Measurements from ENCODE around the gene BIRC6.
"Not testable (repeated sequence)": the region's sequence is repeated elsewhere in the genome, so short reads cannot be mapped to it uniquely, and the experiment has no call there.

Gene BIRC6

DNA sequence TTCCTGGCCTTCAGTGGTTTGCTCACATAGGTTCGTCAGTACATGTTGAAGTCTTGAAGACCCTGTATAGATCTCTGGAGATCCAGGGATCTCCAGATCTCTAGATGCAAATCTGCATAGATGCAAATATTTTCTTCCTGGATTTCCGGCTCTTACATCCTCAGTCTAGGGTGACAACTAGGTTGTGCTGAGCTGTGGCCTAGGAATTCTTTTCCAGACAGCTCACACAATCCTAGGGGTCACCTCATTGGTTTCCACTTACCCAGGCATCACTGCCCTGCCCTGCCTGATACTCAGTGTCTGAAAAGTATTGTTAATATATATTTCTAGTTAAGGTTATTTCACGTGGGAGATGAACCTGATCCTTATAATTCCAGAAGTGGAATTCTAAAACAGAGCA is 165.9 kb downstream of the BIRC6 start:
- DNase-seq, result no peak

DNA sequence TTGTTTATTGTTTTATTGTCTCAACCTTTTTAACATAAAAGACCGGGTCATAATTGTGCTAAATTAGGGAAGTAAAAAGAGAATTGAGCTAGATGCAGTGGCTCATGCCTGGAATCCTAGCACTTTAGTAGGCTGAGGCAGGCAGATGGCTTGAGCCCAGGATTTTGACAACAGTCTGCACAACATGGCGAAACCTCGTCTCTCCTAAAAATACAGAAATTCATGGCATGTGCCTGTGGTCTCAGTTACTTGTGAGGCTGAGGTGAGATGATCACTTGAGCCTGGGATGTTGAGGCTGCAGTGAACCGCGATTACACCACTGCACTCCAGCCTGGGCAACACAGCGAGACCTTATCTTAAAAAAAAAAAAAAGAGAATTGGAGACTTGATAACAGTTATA is 166.9 kb downstream of the BIRC6 start:
- DNase-seq, result no peak

GRCh38 chr2:32532341-32532740 is 175.5 kb downstream of the BIRC6 start:
- no peak for DNase-seq

GRCh38 chr2:32532961-32533360 is 176.1 kb downstream of the BIRC6 start:
- DNase-seq, result no peak

GRCh38 chr2:32534831-32535230 is 178.0 kb downstream of the BIRC6 start:
- no peak for DNase-seq

GRCh38 chr2:32538735-32539134 is 181.9 kb downstream of the BIRC6 start:
- no peak for DNase-seq

GRCh38 chr2:32552483-32552882 is 195.7 kb downstream of the BIRC6 start:
- DNase-seq, result not testable (repeated sequence)

GRCh38 chr2:32553829-32554432 is 197.1 kb downstream of the BIRC6 start:
- no peak for DNase-seq

DNA sequence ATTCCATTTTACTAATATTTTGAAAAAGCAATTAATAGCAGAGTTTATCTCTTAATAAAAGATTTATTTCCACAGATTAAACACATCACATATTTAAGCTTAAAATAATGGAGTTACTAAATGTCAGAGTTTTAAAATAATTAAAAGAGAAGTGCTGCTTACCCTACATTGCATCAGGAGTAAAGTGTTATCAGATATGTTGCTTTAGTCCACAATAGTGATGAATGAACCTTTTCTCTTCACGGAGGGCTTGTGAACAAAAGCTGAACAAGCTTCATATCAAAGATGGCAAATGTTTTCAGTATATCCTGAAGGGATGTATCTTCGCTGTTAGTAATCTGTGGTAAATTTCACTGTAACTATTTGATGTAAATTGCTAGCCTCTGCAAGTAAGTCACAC is 201.7 kb downstream of the BIRC6 start:
- no peak for DNase-seq

GRCh38 chr2:32559136-32559535 is 202.3 kb downstream of the BIRC6 start:
- DNase-seq, result no peak

DNA sequence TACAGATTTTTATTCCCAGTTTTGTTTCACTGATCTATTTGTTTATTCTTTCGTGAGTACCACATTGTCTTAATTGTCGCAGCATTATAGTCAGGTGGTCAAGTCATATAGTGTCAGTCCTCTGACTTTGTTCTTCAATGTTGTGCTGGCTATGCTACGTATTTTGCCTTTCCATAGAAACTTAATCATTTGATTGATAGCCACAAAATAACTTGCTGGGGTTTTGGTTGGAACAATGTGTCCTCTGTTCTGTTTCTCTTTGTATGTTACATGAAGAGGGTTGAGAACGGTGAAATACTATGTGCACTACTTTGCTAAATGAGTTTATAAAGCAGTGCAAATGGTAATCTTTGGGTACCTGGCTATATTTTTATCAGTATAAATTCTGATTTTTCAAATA is 206.1 kb downstream of the BIRC6 start:
- no peak for DNase-seq

DNA sequence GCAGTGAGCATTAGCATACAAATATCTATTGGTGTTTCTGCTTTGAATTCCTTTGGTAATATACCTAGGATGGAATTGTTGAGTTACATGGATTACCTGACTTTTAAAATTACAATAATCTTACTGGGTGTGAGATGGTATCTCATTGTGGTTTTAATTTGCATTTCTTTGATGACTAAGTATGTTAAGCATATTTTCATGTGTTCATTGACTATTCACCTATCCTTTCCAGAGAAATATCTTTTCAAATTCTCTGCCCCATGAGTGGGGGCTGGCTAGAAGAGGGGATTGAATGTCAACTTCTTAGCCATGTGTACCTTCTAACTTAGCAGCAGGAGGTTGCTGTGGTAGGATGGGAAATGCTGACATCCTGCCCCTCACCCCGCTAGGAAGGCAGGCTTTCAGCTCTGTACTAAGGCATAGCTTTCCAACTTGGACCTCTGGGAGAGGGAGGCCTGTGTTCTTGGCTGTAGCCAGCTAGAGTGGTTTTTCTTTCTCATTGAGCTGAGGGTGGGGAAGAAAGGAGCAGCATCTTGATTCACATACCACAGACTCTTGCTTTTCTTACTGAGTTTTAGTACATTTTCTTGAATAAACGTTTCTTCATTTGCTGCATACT is 207.7 kb downstream of the BIRC6 start:
- no peak for DNase-seq

- no peak for DNase-seq
These were observed 209.1 kb downstream of the BIRC6 start for GRCh38 chr2:32565902-32566301.

- DNase-seq, result no peak
These were observed 215.2 kb downstream of the BIRC6 start for GRCh38 chr2:32572030-32572429.

GRCh38 chr2:32572737-32573136 is 215.9 kb downstream of the BIRC6 start:
- no peak for DNase-seq

GRCh38 chr2:32591669-32592463 is 235.0 kb downstream of the BIRC6 start:
- DNase-seq, result no peak

- DNase-seq, result no peak
These were observed 237.8 kb downstream of the BIRC6 start for GRCh38 chr2:32594573-32594972.

DNA sequence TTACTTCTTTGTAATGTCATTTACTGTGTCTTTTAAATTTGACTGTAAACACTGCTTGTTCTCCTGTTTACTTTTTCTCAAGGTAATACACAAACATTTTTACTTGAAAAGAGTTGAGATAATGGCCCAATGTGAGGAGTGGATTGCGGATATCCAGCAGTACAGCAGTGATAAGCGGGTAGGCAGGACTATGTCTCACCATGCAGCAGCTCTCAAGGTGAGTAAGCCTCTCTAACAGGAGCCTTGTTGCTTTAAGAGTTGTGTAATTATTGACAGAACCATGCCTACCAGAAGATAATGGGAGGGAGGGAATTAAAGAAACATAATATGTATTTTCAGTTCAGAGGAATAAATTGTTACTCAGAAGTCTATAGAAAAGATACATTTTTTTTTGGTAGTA is 254.5 kb downstream of the BIRC6 start:
- no peak for DNase-seq

- no peak for DNase-seq
These were observed 254.9 kb downstream of the BIRC6 start for GRCh38 chr2:32611771-32612170.

GRCh38 chr2:32614084-32614483 is 257.3 kb downstream of the BIRC6 start:
- no peak for DNase-seq

- no peak for DNase-seq
These were observed 260.9 kb downstream of the BIRC6 start for GRCh38 chr2:32617599-32618189.

DNA sequence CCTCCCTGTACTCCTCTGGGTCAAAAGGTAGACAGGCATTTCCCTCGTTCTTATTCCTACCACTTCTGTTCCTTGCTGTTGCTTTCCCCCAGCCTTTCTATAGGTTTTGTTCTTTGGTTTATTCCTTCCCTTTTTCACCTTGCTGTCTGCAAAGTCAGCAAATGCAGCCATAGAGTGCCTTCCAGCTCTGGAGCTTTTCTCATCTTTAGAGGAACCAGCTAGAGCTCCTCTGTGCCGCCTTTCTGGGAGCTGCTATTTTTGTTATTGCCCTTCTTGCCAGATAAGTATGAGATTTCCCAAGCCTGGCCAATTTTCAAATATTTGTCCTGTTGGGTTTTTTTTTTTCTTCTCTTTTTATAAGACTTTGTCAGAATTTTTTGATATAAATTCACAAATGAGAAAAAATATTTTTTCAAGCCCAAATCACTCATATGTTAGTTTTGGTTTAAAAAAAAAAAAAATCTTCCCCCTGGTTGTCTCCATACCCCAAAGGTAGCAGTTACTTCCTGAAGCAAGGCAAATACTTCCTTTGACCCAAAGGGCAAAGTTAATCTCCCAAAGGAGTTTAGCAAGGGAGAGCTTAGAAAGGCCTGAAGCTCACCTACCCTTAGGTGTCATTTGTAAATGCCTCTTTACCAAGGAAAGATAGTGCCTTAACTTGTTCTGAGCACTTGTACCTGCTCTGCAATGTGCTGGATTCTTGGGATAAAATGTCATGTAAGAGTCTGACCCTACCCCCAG is 265.9 kb downstream of the BIRC6 start:
- no peak for DNase-seq

DNA sequence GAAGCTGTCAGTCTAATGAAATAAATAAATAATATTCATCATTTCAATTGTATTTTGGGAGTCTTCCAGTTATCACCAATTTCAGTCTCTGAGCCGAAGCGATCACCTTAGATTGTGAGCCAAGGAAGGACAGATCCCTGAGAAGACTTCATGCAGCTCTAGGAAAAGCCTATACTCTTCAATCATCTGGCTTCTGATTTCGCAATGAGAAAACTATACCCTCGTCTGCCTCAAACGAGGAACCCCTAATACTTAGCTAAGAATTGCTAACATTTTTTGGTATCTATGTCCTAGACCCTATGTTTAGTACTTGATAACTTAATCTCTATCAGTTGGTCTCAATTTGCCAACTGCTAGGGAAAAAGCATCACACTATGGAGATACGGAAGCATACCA is 266.5 kb downstream of the BIRC6 start:
- DNase-seq, result no peak
